GM21528 (cell line): ENCODE results near the gene CDC42.
"Not testable (repeated sequence)": the region's sequence is repeated elsewhere in the genome, so short reads cannot be mapped to it uniquely, and the experiment has no call there.

ENCODE experiments used
- ATAC-seq: cut with Tn5 transposase; IDR thresholded peaks from one replicate; pipeline ENCODE4 v1.9.1; 2021; ENCODE audit warnings: mild to moderate bottlenecking, moderate library complexity; ENCODE audit not compliant: unreplicated experiment, low FRiP score

The CDC42 gene

DNA sequence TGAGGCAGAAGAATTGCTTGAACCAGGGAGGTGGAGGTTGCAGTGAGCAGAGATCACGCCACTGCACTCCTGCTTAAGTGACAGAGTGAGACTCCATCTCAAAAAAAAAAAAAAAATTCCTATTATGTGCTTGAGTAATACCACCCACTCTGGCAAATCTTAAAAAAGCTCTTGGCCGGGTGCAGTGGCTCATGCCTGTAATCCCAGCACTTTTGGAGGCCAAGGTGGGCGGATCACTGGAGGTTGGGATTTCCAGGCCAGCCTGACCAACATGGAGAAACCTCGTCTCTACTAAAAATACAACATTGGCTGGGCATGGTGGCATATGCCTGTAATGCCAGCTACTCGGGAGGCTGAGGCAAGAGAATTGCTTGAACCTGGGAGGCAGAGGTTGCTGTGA lies 17.7 kb upstream of the CDC42 start:
- ATAC-seq = not testable (repeated sequence)

DNA sequence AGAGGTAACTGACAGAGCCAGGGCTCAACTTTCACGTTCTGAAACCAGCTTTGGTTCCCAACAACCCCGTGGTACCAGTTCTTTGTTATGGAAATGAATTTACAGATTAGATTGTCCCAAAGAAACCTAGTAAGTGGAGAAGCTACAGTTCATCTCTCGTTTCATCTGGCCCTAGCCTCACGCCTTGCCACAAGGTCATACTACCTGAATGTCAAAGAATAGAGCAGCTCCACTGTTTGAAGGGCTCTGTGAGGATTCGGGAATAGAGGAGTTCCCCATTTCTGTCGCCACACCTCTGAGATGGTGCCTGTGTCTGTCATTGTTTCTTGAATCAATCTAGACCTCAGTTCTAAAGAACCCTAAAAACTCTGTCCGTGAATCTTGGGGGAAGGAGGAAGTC lies 15.0 kb upstream of the CDC42 start:
- ATAC-seq = no peak

DNA sequence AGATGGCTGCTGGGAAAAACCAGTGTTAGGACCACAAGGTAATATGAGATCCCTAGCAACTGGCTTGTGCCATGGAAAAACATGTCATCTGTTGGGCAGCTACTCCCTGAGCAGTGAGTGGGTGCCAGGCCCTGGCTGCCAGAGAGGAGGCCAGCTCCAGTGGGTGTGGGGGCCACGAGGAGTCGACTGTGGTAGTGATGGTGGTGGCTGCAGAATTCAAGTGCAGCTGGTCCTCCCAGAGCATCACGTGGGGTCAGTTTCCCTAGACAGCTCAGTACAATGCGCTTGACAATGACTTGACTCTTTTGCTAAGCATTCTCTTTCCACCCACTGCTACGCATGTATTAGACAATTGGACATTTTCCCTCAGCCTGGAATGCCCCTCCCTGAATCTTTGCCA lies 14.5 kb upstream of the CDC42 start:
- ATAC-seq = no peak

DNA sequence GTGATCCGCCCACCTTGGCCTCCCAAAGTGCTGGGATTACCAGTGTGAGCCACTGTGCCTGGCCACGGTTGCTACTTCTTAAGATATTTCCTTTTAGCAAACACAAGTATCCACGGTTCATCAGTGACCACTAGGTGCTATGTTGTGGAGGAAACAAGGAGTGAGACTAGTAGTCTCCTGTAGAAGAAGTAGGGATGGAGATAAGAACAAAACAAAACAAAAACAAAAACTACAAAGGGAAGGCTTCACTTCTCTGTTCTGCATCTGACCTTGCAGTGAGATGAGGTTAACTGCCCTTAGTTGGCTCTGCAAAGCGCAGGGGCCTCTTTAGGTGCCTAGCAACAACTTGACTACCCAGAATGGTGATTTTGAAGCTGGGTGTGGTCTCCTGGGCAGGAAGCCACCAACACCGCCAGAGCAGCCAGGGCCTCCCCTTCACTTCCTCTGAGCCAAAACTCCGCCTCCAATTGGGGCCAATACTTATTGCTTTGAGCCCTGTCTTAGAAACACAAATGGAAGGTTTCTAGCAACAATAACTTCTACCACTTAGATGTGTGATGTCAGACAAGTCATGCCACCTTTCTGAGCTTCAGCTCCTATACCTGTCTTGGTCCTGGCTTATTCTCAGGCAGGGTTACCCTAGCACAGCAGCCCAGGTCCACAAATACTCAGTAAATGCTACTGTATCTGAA lies 12.8 kb upstream of the CDC42 start:
- peak; percentile 97 for ATAC-seq

DNA sequence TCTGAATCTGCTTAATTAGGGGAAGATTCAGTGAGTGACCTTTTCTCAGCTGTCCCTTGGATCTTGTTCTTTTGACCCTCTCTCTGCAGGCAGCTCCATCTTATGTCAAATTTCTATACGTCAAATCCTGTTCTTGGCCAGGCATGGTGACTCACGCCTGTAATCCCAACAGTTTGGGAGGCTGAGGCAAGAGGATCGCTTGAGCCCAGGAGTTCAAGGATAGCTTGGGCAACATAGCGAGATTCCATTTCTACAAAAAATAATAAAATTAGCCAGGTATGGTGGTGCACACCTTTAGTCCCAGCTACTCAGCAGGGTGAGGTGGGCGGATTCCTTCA lies 12.3 kb upstream of the CDC42 start:
- no peak for ATAC-seq

DNA sequence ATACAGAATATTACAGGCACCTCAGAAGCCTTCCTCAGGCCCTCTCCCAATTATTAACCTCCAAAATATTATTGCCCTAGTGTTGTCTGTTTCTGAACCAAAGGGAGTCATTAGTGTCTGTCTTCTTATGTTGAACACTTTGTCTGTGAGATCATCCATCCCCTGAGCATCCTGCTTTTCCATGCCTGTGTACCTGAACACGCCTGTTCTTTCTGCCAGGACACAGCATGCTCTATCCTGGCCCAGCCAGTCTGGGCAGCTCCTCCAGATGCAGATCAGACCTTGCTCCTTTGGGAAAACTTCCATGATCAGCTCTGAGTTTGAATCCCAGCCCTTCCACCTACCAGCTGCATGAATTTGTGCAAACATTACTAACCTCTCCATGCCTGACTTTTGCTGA lies 11.0 kb upstream of the CDC42 start:
- no peak for ATAC-seq

DNA sequence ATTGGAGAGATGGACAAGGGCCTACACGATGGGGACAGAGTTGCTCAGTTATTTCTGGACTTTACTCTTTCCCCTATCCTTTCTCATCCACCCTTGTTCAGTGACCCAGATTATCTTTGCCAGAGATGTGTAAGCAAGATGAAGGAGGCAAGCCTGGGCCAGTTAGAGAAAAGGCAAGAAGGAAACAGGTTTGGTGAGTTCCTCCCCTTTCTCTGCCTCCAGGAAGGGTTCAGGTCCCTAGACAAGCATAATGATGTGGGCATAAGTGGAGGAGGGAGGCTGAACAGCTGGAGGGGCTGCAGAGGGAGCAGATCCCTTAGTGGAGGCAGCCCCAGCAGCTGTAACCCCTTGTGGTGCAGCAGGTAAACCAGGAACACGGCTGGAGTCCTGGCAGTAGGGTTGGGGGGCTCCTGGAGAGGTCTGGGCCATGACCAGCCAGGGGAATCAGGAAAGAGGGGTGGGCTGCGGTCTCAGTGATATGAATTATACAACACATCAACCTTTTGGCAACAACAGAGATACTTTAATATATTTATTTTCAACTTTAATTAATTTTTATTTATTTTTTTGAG lies 9.2 kb upstream of the CDC42 start:
- ATAC-seq = no peak

DNA sequence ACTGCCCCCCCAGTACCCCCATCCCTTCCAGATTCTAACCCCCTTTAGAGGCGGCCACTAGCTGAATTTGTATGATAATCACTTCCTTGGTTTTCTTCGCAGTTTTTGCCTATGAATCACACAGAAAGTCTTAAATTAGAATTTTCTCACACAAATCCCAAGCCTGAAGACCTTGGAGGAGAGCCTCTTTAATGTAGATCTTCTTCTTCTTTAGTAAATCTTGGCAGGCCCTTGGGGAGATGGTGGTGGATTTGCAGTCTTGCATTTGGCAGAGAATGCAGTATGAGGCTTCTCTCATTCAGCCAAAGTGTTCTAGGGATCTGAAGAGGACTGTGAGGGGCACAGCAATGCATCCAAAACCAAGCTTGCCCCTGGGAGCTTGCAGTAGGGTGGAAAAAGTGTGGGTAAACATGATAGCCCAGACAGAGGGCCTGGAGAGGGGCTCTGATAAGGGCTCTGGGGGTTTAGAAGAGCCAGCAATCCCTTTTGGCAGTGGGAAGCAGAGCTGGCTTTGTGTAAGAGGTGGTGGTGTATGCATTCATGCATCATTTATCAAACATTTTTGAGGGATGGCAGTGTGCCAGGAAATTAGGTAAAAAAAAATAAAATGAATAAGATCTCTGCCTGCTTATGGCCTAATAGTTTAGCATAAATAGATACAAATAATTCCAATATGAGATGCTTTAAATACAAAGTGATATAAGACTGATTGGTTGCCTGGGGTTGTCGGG lies 7.7 kb upstream of the CDC42 start:
- no peak for ATAC-seq

DNA sequence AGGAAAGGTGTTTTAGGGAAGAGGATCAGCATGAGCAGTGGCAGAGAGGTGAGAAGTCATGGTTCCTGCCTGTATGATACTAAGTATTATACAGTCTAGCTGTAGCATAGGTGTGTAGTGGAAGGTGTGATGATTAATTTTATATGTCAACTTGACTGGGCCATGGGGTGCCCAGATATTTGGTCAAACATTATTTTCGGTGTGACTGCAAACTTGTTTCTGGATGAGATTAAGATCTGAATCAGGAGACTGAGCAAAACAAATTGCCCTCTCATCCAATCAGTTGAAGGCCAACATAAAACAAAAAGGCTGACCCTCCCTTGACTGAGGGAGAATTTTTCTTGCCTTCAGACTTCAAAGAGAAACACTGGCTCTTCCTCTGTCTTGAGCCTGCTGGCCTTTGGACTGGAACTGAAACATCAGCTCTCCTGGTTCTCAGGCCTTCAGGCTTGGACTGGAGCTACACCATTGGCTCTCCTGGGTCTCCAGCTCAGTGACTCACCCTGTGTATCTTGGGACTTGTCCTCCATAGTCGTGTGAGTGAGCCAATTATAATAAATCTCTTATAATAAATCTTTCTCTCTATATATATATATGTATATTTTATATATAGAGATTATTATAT lies 6.8 kb upstream of the CDC42 start:
- no peak for ATAC-seq

DNA sequence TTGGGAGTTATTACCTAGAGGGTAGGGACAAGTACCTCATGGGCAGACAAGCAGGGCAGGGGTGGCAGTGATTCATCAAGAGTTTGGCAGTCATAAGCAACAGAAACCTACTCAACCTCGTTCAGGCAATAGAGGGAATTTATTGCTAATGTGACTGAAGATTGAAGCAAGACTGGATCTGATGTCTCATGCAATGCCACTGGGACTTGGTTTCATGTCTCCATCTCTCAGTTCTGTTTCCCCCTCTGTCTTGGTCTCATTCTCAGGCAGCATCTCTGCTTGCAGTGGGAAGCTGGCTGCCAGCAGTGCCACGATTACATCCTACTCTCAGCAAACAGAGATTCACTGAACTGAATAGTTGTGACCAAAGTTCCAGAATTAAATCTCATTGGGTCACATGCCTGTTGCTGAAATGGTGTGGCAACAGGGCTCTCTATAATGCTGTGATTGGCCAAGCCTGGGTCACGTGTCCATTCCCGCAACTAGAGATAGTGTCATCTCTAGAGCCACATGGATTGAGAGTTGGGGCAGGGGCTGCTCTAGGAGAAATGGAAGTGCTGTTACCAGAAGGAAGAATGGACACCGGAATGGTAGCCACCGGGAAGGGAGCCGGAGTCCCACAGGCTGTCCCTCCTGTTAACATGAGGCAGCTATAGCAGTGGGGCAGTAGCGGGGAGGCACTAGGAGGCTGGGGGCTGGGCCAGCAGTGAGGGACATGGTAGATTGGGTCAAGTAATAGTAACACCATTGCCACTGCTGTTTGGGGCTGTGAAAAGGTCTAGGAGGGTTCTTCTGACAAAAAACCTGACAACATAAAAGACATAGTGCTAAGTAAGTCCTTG lies 3.9 kb upstream of the CDC42 start:
- no peak for ATAC-seq

DNA sequence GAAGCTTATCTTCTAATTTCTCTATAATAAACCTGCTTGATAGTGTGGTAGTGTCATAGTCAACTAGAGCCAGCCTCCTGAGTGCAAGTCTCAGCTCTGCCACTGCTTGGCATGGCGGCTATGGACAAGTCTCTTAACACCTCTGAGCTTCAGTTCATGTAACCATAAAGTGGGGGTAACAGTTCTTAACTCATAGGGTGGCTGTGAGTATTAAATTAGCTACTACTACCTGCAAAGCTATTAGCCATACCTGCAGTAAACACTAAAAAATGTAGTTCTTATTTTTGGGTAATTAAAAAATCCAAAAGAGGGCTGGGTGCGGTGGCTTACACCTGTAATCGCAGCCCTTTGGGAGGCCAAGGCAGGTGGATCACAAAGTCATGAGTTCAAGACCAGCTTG lies 2.2 kb upstream of the CDC42 start:
- no peak for ATAC-seq

DNA sequence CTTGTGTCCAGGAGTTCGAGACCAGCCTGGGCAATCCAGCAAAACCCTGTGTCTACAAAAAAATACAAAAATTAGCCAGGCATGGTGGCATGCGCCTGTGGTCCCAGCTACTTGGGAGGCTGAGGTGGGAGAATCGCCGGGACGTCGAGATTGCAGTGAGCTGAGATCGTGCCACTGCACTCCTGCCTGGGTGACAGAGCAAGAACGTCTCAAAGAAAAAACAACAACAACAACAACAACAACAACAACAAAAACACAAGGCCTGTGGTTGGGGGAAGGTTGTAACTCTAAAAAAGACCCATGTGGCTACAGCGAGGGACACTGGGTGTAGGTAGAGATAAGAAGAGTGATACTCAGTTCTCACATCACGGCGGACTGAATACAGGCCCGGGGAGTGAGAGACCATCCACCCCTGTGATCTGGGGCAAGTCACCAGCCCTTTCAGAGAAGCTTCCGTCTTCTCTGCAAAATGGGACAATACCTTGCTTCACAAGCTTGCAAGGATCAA lies 848 bp upstream of the CDC42 start:
- ATAC-seq = no peak

DNA sequence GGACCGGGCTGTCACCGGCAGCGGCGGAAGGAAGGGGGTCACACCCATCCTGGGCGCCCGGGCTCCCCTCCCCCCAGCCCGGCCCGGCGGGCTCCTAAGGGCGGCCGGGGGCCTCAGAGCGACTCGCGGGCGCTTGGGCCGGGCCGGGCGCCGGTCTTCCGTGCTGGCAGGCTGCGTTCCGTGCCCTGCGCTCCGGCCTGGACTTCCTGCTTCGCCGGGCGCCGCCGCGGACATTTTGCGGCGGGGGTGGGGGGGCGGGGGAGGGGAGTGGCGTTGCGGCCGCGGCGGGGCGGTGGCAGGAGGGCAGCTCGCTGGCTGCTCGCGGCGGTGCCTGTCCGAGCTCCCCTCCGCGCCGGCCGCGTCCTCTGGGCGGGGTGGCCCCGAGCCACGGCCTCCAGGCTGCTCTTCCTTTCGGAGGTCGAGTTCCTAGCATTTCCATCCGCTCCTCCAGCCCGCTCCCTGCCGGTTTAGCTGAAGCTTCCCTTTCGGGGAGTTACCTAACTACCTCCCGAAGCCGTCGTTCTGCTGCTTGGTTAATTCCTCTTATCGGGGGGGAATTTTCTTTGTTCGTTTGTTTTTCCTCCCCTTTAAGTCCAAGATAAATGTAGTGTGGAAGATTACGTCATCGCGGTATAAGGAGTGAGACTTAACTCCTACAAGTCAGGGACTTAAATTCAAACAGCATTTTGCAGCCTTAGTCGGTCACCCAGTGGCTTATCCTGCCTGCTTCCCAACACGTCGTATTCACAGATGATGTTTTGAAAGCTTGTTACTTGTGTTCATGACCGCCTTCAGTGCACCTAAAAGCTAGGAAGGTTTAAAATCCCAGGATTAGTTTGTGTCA lies 730 bp downstream of the CDC42 start:
- ATAC-seq = peak; percentile 36

DNA sequence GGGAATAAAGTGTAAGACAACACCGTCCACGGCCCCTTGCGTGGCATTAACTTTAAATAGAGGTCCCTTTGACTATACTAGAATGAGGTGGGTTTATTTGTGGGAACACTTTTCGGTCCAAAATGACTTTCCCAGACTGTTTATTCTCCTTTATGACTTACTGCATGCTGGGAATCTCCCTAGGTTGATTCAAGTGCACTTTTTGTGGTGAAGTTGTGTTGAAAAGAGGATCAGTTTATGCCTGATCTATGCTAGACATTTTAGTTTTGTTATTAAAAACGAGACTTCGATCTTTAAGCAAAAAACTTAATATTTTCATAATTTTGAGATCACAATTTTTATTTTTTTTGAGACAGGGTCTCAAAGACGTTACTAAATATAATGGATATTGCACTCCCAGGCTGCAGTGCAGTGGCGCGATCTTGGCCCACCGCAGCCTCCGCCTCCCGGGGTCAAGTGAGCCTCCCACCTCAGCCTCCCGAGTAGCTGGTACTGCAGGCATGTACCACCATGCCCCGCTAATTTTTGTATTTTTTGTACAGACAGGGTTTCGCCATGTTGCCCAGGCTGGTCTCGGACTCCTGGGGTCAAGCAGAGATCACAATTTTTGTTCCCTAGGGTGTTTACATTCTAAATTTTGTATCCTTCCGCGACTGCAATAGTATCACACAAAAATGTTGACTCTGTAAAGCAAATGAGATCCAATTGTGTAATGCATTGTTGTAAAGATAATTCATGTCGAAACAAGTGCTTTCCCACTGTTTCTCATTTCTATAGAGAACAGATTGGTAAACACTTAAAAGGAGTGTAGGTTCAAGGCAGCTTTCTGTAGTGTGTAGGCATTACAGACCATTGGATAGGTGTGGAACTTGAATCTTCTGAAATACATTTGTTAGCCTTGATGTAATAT lies 1.6 kb downstream of the CDC42 start:
- no peak for ATAC-seq

DNA sequence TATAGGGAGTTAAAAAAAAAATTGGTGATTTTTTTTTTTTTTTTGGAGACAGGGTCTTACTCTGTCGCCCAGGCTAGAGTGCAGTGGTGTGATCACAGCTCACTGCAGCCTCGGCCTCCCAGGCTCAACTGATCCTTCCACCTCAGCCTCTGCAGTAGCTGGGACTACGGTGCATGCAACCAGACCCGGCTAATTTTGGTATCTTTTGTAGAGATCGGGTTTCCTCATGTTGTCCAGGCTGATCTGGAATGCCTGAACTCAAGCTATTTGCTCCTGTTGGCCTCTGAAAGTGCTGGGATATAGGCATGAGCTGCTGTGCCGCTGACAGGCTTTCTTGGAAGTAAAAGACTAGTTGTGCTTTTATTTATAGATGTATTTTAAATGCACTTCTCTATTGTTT lies 3.0 kb downstream of the CDC42 start:
- ATAC-seq = no peak

DNA sequence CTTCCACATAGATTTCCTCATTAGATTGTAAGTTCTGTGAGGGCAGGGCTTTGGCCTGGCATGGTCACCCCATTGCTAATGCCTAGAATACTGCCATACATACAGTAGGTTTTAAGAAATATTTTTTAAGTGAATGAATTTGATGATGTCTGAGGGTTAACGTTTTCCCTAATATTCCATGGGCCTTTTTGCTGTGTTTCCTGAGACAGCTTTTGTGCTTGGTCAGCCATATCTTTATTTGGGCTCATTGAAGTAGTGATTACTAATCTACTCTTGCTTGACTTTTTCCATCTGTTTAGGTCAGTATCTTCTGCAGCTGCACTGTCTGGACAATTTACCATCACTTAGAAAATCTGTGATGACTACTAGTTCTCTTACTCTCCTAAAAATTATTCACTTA lies 3.5 kb downstream of the CDC42 start:
- ATAC-seq = no peak

DNA sequence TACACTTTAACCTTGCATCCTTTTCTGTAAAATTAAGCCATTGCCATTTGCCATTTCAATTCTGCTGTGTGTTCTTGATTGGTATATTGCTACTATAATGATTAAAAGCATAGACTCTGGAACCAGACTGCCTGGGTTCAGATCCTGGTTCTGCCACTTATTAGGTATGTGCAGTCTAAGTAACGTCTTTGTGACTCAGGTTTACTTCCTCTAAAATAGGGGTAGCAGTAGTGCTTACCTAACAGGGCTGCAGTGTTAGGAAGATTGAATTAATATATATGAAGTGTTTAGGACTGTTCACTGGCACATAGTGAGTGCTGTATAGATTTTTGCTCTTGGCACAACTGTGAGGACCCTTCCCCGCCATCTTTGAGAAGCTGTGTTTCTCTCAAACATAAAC lies 4.4 kb downstream of the CDC42 start:
- no peak for ATAC-seq

DNA sequence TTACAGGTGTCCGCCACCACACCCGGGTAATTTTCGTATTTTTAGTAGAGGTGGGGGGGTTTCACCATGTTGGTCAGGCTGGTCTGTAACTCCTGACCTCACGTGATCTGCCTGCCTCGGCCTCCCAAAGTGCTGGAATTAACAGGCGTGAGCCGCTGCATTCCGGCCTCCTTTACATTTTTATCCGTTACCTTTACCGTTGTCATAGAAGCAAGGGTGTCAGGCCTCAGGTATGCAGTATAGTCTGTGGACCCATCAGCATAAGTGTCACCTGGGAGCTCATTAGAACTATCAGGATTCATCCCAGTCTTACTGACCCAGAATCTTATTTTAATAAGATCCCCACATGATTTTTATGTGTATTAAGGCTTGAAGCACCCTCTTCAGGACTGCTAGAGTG lies 5.4 kb downstream of the CDC42 start:
- no peak for ATAC-seq
